Sigmoid colon (tissue), 4 donors: Measurements from ENCODE around the gene GNAI1.

Experiments
- CTCF ChIP-seq, 4 experiments: fragments of 450-650 bp in 3 of 4; fragments of 200-600 bp in 1 of 4; IDR thresholded peaks; one replicate each; pipeline ENCODE4 v1.5.1; 2016 to 2019; ENCODE audit warnings: antibody characterized with exemption in 4 of 4, mild to moderate bottlenecking in 3 of 4, moderate library complexity in 2 of 4
- EP300 ChIP-seq, 4 donors: sonication (generic); formaldehyde crosslinking; IDR thresholded peaks; one replicate each; pipeline ENCODE4 v1.6.1; 2017; ENCODE audit warnings: antibody characterized with exemption in 4 of 4
- POLR2A ChIP-seq, 2 donors: fragments of 450-650 bp; IDR thresholded peaks; one replicate each; pipeline ENCODE4 v1.6.1; 2016; ENCODE audit warnings: antibody characterized with exemption in 2 of 2, mild to moderate bottlenecking in 2 of 2, moderate library complexity in 2 of 2

GRCh38 chr7:80253237-80253636 lies 118.6 kb downstream of the GNAI1 start:
- TF ChIP-seq CTCF (IDR thresholded peaks at IDR 0.05) (no peak), EP300 (IDR thresholded peaks at IDR 0.05) (no peak), POLR2A (IDR thresholded peaks at IDR 0.05) (no peak)
